H1 (cell line): ENCODE results near the gene OVCA2. TPM values are rescaled to one million over a fixed set of nuclear protein-coding genes. Genes with fewer than 3 reads are reported as not detected.
A peak's percentile ranks its signal among the peaks of the same experiment; 100 is the strongest.

ENCODE experiments used
- CTCF ChIA-PET: fragments of 300-600 bp; sonication (Branson Sonifier 250); formaldehyde crosslinking; loops from one replicate; lab custom pipeline; 2021; ENCODE audit not compliant: partially characterized antibody; lab: Charles Lee
- POLR2A ChIA-PET: fragments of 300-600 bp; sonication (Branson Sonifier 250); formaldehyde crosslinking; loops from one replicate; lab custom pipeline; 2021; ENCODE audit warnings: inconsistent platforms; ENCODE audit not compliant: partially characterized antibody; lab: Charles Lee
- DNase-seq, 2 experiments: peaks; one replicate each; pipeline versions ENCODE4 v3.0.0 to v3.0.0-alpha.2; 2010 to 2022; ENCODE audit warnings: low spot score in 2 of 2, low read depth in 1 of 2, mixed read lengths in 1 of 2
- FAIRE-seq: peaks from 2 replicates; lab custom pipeline; 2011; peaks lifted over from hg19 to GRCh38; lab: Jason Lieb, UNC
- H2AFZ ChIP-seq: 2 replicates; pipeline ENCODE4 v1.8.1; 2012; ENCODE audit warnings: low read length, inconsistent platforms
- H2AK5ac ChIP-seq: 2 replicates; pipeline ENCODE4 v1.6.1; 2013; ENCODE audit warnings: low read depth, low read length
- H2BK120ac ChIP-seq: replicated peaks from 2 replicates; pipeline ENCODE3; 2013; ENCODE audit warnings: low read depth, low read length, inconsistent platforms
- H2BK12ac ChIP-seq: 2 replicates; pipeline ENCODE4 v1.6.1; 2013; ENCODE audit warnings: low read depth, low read length
- H2BK15ac ChIP-seq: 2 replicates; pipeline ENCODE4 v1.6.1; 2013; ENCODE audit warnings: low read length
- H2BK20ac ChIP-seq: 2 replicates; pipeline ENCODE4 v1.6.1; 2013; ENCODE audit warnings: low read length
- H2BK5ac ChIP-seq: 2 replicates; pipeline ENCODE4 v1.6.1; 2013; ENCODE audit warnings: low read depth, low read length
- H3K14ac ChIP-seq: 2 replicates; pipeline ENCODE4 v1.6.1; 2013; ENCODE audit warnings: inconsistent platforms; ENCODE audit not compliant: insufficient read length
- H3K18ac ChIP-seq: 2 replicates; pipeline ENCODE4 v1.6.1; 2013; ENCODE audit warnings: low read length; ENCODE audit errors: extremely low read depth
- H3K23ac ChIP-seq: 2 replicates; pipeline ENCODE4 v1.6.1; 2013; ENCODE audit warnings: inconsistent platforms; ENCODE audit not compliant: insufficient read length
- H3K23me2 ChIP-seq: 2 replicates; pipeline ENCODE4 v1.6.1; 2013; ENCODE audit warnings: low read depth, low read length
- H3K27ac ChIP-seq: 2 replicates; pipeline ENCODE4 v1.6.1; 2011; ENCODE audit warnings: low read depth, low read length, inconsistent platforms
- H3K27me3 ChIP-seq, 4 experiments: replicated peaks in 1 of 4; 1 replicate in 1 of 4; 2 replicates in 3 of 4; pipeline versions ENCODE4 v1.6.1 to v1.8.1; 2011 to 2013; ENCODE audit warnings: low read length in 3 of 4, mild to moderate bottlenecking in 3 of 4, inconsistent platforms in 2 of 4, mixed read lengths in 2 of 4, moderate library complexity in 1 of 4; ENCODE audit not compliant: control insufficient read depth in 3 of 4, insufficient read depth in 3 of 4; ENCODE audit errors: extremely low read depth in 1 of 4
- H3K36me3 ChIP-seq, 4 experiments: 2 replicates each; pipeline versions ENCODE4 v1.6.1 to v1.8.1; 2011 to 2013; ENCODE audit warnings: mild to moderate bottlenecking in 4 of 4, low read length in 3 of 4, moderate library complexity in 2 of 4, control low read depth in 1 of 4, inconsistent platforms in 1 of 4; ENCODE audit not compliant: insufficient read depth in 4 of 4, control insufficient read depth in 2 of 4
- H3K4ac ChIP-seq: replicated peaks from 2 replicates; pipeline ENCODE3; 2013; ENCODE audit warnings: low read length, low read depth, mixed read lengths, inconsistent platforms; ENCODE audit not compliant: insufficient read length
- H3K4me1 ChIP-seq, 4 experiments: replicated peaks in 1 of 4; 1 replicate in 1 of 4; 2 replicates in 3 of 4; pipeline versions ENCODE4 v1.6.1 to v1.8.1; 2011 to 2013; ENCODE audit warnings: low read length in 3 of 4, inconsistent platforms in 2 of 4, mixed read lengths in 1 of 4; ENCODE audit not compliant: insufficient read depth in 4 of 4, control insufficient read depth in 3 of 4
- H3K4me2 ChIP-seq, 2 experiments: 2 replicates each; pipeline versions ENCODE4 v1.6.1 to v1.8.1; 2011 to 2013; ENCODE audit warnings: low read depth in 2 of 2, low read length in 2 of 2, control low read depth in 1 of 2, inconsistent platforms in 1 of 2, mild to moderate bottlenecking in 1 of 2; ENCODE audit not compliant: insufficient read depth in 1 of 2
- H3K4me3 ChIP-seq, 4 experiments: fragments of 200-600, 300-600 bp in 1 of 4; sonication (generic), shearing (Covaris generic), sonication (Bioruptor Twin) in 1 of 4; 2 replicates each; pipeline versions ENCODE4 v1.5.1 to v1.8.1; 2011 to 2016; ENCODE audit warnings: low read length in 4 of 4, low read depth in 3 of 4, control low read depth in 2 of 4, inconsistent platforms in 2 of 4, mild to moderate bottlenecking in 2 of 4, mixed read lengths in 1 of 4, moderate library complexity in 1 of 4; ENCODE audit not compliant: insufficient read depth in 2 of 4; ENCODE audit errors: extremely low read depth in 1 of 4
- H3K56ac ChIP-seq: replicated peaks from 2 replicates; pipeline ENCODE3; 2013; ENCODE audit warnings: low read depth, mild to moderate bottlenecking, mixed read lengths, low read length, inconsistent platforms; ENCODE audit not compliant: insufficient read length
- H3K79me1 ChIP-seq: 2 replicates; pipeline ENCODE4 v1.6.1; 2013; ENCODE audit warnings: low read depth, low read length, control low read depth
- H3K79me2 ChIP-seq, 2 experiments: 2 replicates each; pipeline versions ENCODE4 v1.6.1 to v1.8.1; 2012 to 2013; ENCODE audit warnings: low read length in 2 of 2, mild to moderate bottlenecking in 2 of 2, inconsistent platforms in 1 of 2; ENCODE audit not compliant: insufficient read depth in 2 of 2, control insufficient read depth in 1 of 2
- H3K9ac ChIP-seq, 4 experiments: replicated peaks in 1 of 4; 1 replicate in 1 of 4; 2 replicates in 3 of 4; pipeline versions ENCODE4 v1.6.1 to v1.8.1; 2011 to 2013; ENCODE audit warnings: low read depth in 3 of 4, low read length in 3 of 4, control low read depth in 2 of 4, mild to moderate bottlenecking in 2 of 4, moderate library complexity in 2 of 4, inconsistent platforms in 1 of 4; ENCODE audit errors: extremely low read depth in 1 of 4
- H3K9me3 ChIP-seq, 2 experiments: 2 replicates each; pipeline versions ENCODE4 v1.6.1 to v1.8.1; 2012 to 2013; ENCODE audit warnings: mild to moderate bottlenecking in 2 of 2, moderate library complexity in 2 of 2, control low read depth in 1 of 2, inconsistent platforms in 1 of 2, low read depth in 1 of 2, low read length in 1 of 2, mixed read lengths in 1 of 2; ENCODE audit not compliant: insufficient read depth in 2 of 2
- H4K20me1 ChIP-seq, 2 experiments: replicated peaks in 1 of 2; 2 replicates each; pipeline versions ENCODE3 to v1.8.1; 2011 to 2013; ENCODE audit warnings: inconsistent platforms in 2 of 2, low read length in 2 of 2, mild to moderate bottlenecking in 1 of 2; ENCODE audit not compliant: insufficient read depth in 2 of 2, control insufficient read depth in 1 of 2
- H4K5ac ChIP-seq: 2 replicates; pipeline ENCODE4 v1.6.1; 2013; ENCODE audit warnings: low read length, low read depth, mixed read lengths, inconsistent platforms; ENCODE audit not compliant: insufficient read length
- H4K8ac ChIP-seq: 2 replicates; pipeline ENCODE4 v1.8.0; 2013; ENCODE audit warnings: mild to moderate bottlenecking, moderate library complexity, low read length, inconsistent platforms; ENCODE audit not compliant: insufficient read depth; ENCODE audit errors: extremely low read depth
- H4K91ac ChIP-seq: replicated peaks from 2 replicates; pipeline ENCODE3; 2013; ENCODE audit warnings: low read length, mixed read lengths, inconsistent platforms; ENCODE audit not compliant: insufficient read length
- JUND ChIP-seq: IDR thresholded peaks from 2 replicates; pipeline ENCODE4 v1.6.1; 2011; ENCODE audit warnings: mild to moderate bottlenecking, improper control_type of control experiment, low read length
- KDM4A ChIP-seq: IDR thresholded peaks from one replicate; pipeline ENCODE4 v1.7.1; 2012; ENCODE audit warnings: low read depth, mild to moderate bottlenecking, moderate library complexity, low read length, inconsistent platforms; ENCODE audit not compliant: severe bottlenecking
- KDM5A ChIP-seq: fragments of 200-600 bp; IDR thresholded peaks from 2 replicates; pipeline ENCODE4 v1.7.1; 2012; ENCODE audit warnings: mild to moderate bottlenecking, low read length, inconsistent platforms, mixed read lengths
- NANOG ChIP-seq: IDR thresholded peaks from 2 replicates; pipeline ENCODE4 v1.6.1; 2011; ENCODE audit warnings: low read length, low read depth, mild to moderate bottlenecking, inconsistent platforms; ENCODE audit not compliant: insufficient read depth, poor library complexity, severe bottlenecking
- POLR2A ChIP-seq, 2 experiments: IDR thresholded peaks; 1 replicate in 1 of 2; 2 replicates in 1 of 2; pipeline ENCODE4 v1.6.1; 2011; ENCODE audit warnings: low read depth in 2 of 2, low read length in 2 of 2, mild to moderate bottlenecking in 2 of 2; ENCODE audit errors: control extremely low read depth in 1 of 2
- RFX5 ChIP-seq: IDR thresholded peaks from 2 replicates; pipeline ENCODE4 v1.6.1; 2011; ENCODE audit warnings: low read depth, low read length, improper control_type of control experiment, borderline replicate concordance
- SAP30 ChIP-seq: fragments of 300-600 bp; sonication (generic); IDR thresholded peaks from 2 replicates; pipeline ENCODE4 v1.7.1; 2012; ENCODE audit warnings: low read length, moderate library complexity, mild to moderate bottlenecking, inconsistent platforms; ENCODE audit not compliant: insufficient read depth, insufficient replicate concordance
- SP2 ChIP-seq: IDR thresholded peaks from 2 replicates; pipeline ENCODE4 v1.6.1; 2012; ENCODE audit warnings: mild to moderate bottlenecking, low read length, inconsistent platforms
- WGBS, 2 experiments: shearing (Covaris generic) in 1 of 2; methylation state at CpG; one replicate each; pipeline versions ENCODE4 v1.1.6 to v1.1.7; 2013 to 2015; ENCODE audit warnings: low lambda C conversion rate in 2 of 2, mixed read lengths in 2 of 2, inconsistent platforms in 1 of 2, low coverage in 1 of 2, missing lambda C conversion rate in 1 of 2; ENCODE audit not compliant: insufficient replicate concordance in 2 of 2, insufficient coverage in 1 of 2, insufficient read length in 1 of 2; ENCODE audit errors: extremely low coverage in 1 of 2, missing lambda C conversion rate in 1 of 2; 5-methylcytosine and 5-hydroxymethylcytosine counted together
- polyA plus RNA-seq, 7 experiments: library from polyadenylated mRNA; depleted of rRNA in 3 of 7; stranded (reverse) in 5 of 7; unstranded in 2 of 7; fragments of >200 nt in 5 of 7; fragments of 200-250 nt in 2 of 7; gene quantifications; 1 replicate in 5 of 7; 2 replicates in 1 of 7; 4 replicates in 1 of 7; pipeline versions ENCODE4 v1.2.1 to v1.2.3, GENCODE V29; 2011 to 2013; ENCODE audit warnings: missing spikeins in 2 of 7, mixed read lengths in 2 of 7
- total RNA-seq: library from RNA; stranded (reverse); fragmentation: NEBNext Ultra II Directional; extraction: Animal tissue kit (Norgen Biotek cat#: 25700); gene quantifications from 2 replicates; pipeline ENCODE4 v1.2.1, GENCODE V29; 2021
- TF ChIP-seq, protein P1 (sequence below): IDR thresholded peaks from 2 replicates; pipeline ENCODE4 v1.6.1; 2012; ENCODE audit warnings: low read length, inconsistent platforms

Gene OVCA2
- total and polyA plus RNA-seq, 2 of the 8 experiments (the other 6 are each of a cell fraction or from before 2014, with no cell fraction given): 15.3 to 37.0 TPM

DNA sequence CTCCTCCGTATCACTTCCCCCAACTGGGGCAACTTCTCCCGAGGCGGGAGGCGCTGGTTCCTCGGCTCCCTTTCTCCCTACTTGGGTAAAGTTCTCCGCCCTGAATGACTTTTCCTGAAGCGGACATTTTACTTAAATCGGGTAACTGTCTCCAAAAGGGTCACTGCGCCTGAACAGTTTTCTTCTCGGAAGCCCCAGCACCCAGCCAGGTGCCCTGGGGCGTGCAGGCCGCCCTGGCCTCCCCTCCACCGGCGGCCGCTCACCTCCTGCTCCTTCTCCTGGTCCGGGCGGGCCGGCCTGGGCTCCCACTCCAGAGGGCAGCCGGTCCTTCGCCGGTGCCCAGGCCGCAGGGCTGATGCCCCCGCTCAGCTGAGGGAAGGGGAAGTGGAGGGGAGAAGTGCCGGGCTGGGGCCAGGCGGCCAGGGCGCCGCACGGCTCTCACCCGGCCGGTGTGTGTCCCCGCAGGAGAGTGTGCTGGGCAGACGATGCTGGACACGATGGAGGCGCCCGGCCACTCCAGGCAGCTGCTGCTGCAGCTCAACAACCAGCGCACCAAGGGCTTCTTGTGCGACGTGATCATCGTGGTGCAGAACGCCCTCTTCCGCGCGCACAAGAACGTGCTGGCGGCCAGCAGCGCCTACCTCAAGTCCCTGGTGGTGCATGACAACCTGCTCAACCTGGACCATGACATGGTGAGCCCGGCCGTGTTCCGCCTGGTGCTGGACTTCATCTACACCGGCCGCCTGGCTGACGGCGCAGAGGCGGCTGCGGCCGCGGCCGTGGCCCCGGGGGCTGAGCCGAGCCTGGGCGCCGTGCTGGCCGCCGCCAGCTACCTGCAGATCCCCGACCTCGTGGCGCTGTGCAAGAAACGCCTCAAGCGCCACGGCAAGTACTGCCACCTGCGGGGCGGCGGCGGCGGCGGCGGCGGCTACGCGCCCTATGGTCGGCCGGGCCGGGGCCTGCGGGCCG lies 14.7 kb downstream of the OVCA2 start:
- CTCF ChIA-PET: interaction anchor here (0.7 to 9.3 kb wide), 19 partner anchors 8 to 190 kb away, joined by 3 to 122 read pairs (median 4); no protein-coding TSS in a partner anchor
- peak overlapping the region; percentile 32 for H3K18ac ChIP-seq
- peaks cover 67 to 93% (median 86%) of the 10 kb centered on the region in 4 experiments for H3K27me3 ChIP-seq
- DNase-seq (peak in 1 of 2 experiments; percentile 68), FAIRE-seq (no peak)
- 15% methylated on average over 66 of the region's 85 CpGs; no CpG with 5 or more reads in 1 of the 2 experiments for WGBS, 2 experiments
- no peak overlapping the region for H4K91ac ChIP-seq
- no peaks in the 10 kb centered on the region for H3K79me1 ChIP-seq
- H3K27ac ChIP-seq: no peak overlapping the region
- peaks cover 17 to 24% of the 10 kb centered on the region in 2 experiments for H4K20me1 ChIP-seq
- H2BK12ac ChIP-seq: no peak overlapping the region
- H3K79me2 ChIP-seq: no peaks in the 10 kb centered on the region
- peaks cover 0 to 7% of the 10 kb centered on the region in 2 experiments; a peak in 1 of 4 replicates for H3K9me3 ChIP-seq
- no peak overlapping the region for H3K4ac ChIP-seq
- no peak overlapping the region for H2AK5ac ChIP-seq
- H3K23ac ChIP-seq: no peak overlapping the region
- H2BK5ac ChIP-seq: no peak overlapping the region
- H3K4me3 ChIP-seq: peak overlapping the region in 2 of 4 experiments; percentile 2 to 54; a peak in 4 of 8 replicates
- H3K23me2 ChIP-seq: peaks cover 6% of the 10 kb centered on the region; the same call in 1 of the 2 replicates
- H3K36me3 ChIP-seq: peaks cover 0 to 15% (median 0%) of the 10 kb centered on the region in 4 experiments; a peak in 1 of 8 replicates
- no peak overlapping the region for H2BK15ac ChIP-seq
- no peak overlapping the region for H2AFZ ChIP-seq
- H3K9ac ChIP-seq: no peak overlapping the region
- POLR2A ChIA-PET: interaction anchor here (0.5 to 2.6 kb wide), 3 partner anchors 122 to 293 kb away, joined by 3 to 7 read pairs (median 3); partner anchors contain the start of gene TSR1
- peak overlapping the region; percentile 76; the same call in 1 of the 2 replicates for H4K8ac ChIP-seq
- no peak overlapping the region for H2BK20ac ChIP-seq
- no peak overlapping the region for H3K56ac ChIP-seq
- H4K5ac ChIP-seq: no peak overlapping the region
- H3K4me1 ChIP-seq: peaks cover 0 to 20% (median 11%) of the 10 kb centered on the region in 4 experiments; a peak in 5 of 7 replicates
- H3K4me2 ChIP-seq: peak overlapping the region; percentile 52 to 62
- no peak overlapping the region for H3K14ac ChIP-seq
- no peak overlapping the region for H2BK120ac ChIP-seq
- TF ChIP-seq NANOG (no peak), POLR2A (IDR thresholded peaks at IDR 0.05; ENCODE audit: control extremely low read depth in 1 of 2, low read depth in 2 of 2, low read length in 2 of 2) (no peak), KDM4A (no peak), SAP30 (no peak), KDM5A (no peak), JUND (no peak), SP2 (no peak), RFX5 (no peak)
- TF ChIP-seq, protein P1, sequence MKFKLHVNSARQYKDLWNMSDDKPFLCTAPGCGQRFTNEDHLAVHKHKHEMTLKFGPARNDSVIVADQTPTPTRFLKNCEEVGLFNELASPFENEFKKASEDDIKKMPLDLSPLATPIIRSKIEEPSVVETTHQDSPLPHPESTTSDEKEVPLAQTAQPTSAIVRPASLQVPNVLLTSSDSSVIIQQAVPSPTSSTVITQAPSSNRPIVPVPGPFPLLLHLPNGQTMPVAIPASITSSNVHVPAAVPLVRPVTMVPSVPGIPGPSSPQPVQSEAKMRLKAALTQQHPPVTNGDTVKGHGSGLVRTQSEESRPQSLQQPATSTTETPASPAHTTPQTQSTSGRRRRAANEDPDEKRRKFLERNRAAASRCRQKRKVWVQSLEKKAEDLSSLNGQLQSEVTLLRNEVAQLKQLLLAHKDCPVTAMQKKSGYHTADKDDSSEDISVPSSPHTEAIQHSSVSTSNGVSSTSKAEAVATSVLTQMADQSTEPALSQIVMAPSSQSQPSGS: no peak
